GM12892 (cell line): ENCODE measurements around the gene AAGAB.

Experiments
- POLR2A ChIP-seq: IDR thresholded peaks from 2 replicates; pipeline ENCODE4 v1.6.1; 2011; ENCODE audit warnings: low read depth, low read length, control low read depth
- POLR2AphosphoS5 ChIP-seq: IDR thresholded peaks from 2 replicates; pipeline ENCODE4 v1.6.1; 2011; ENCODE audit warnings: low read depth, low read length, control low read depth
- TAF1 ChIP-seq: IDR thresholded peaks from 2 replicates; pipeline ENCODE4 v1.6.1; 2011; ENCODE audit warnings: low read depth, mild to moderate bottlenecking, control low read depth, low read length, borderline replicate concordance

- no peak for TF ChIP-seq POLR2A
- TF ChIP-seq POLR2AphosphoS5: no peak
- no peak for TF ChIP-seq TAF1
Observed at GRCh38 chr15:67152429-67152828, 102.0 kb downstream of the AAGAB start.
